HEK293 (cell line): Measurements from ENCODE around the gene DR1.
A peak's percentile ranks its signal among the peaks of the same experiment; 100 is the strongest.

Source experiments
- ELK4 ChIP-seq: IDR thresholded peaks from 2 replicates; pipeline ENCODE4 v1.6.1; 2011; ENCODE audit warnings: mild to moderate bottlenecking, low read depth, low read length, borderline replicate concordance
- MEIS1 ChIP-seq: sonication (generic); formaldehyde crosslinking; IDR thresholded peaks from 2 replicates; pipeline ENCODE4 v1.8.1; 2022; ENCODE audit warnings: missing genetic modification reagents, mild to moderate bottlenecking, borderline replicate concordance
- PRDM6 ChIP-seq: fragments of 450-650 bp; formaldehyde crosslinking; IDR thresholded peaks from 2 replicates; pipeline ENCODE4 v1.5.1; 2017; ENCODE audit warnings: missing biosample characterization, missing genetic modification characterization
- RBAK ChIP-seq: fragments of 450-650 bp; formaldehyde crosslinking; IDR thresholded peaks from 2 replicates; pipeline ENCODE4 v1.5.1; 2016; ENCODE audit warnings: missing biosample characterization, missing genetic modification characterization
- REST ChIP-seq: fragments of 450-650 bp; formaldehyde crosslinking; IDR thresholded peaks from 2 replicates; pipeline ENCODE4 v1.5.1; 2016; ENCODE audit warnings: missing biosample characterization, missing genetic modification characterization
- SALL2 ChIP-seq: fragments of 450-650 bp; formaldehyde crosslinking; IDR thresholded peaks from 2 replicates; pipeline ENCODE4 v1.5.0; 2017; ENCODE audit warnings: missing biosample characterization, mild to moderate bottlenecking, missing genetic modification characterization, borderline replicate concordance
- SCRT2 ChIP-seq: fragments of 450-650 bp; formaldehyde crosslinking; IDR thresholded peaks from 2 replicates; pipeline ENCODE4 v1.5.1; 2016; ENCODE audit warnings: missing biosample characterization, missing genetic modification characterization
- YY2 ChIP-seq: fragments of 450-650 bp; formaldehyde crosslinking; IDR thresholded peaks from 2 replicates; pipeline ENCODE4 v1.5.1; 2016; ENCODE audit warnings: missing biosample characterization, missing genetic modification characterization
- ZFP41 ChIP-seq: fragments of 450-650 bp; formaldehyde crosslinking; IDR thresholded peaks from 2 replicates; pipeline ENCODE4 v1.5.1; 2016; ENCODE audit warnings: missing biosample characterization, missing genetic modification characterization, borderline replicate concordance
- ZNF121 ChIP-seq: fragments of 450-650 bp; formaldehyde crosslinking; IDR thresholded peaks from 2 replicates; pipeline ENCODE4 v1.5.1; 2016; ENCODE audit warnings: missing biosample characterization, missing genetic modification characterization
- ZNF202 ChIP-seq: fragments of 450-650 bp; formaldehyde crosslinking; IDR thresholded peaks from 2 replicates; pipeline ENCODE4 v1.5.1; 2016; ENCODE audit warnings: missing biosample characterization, missing genetic modification characterization, borderline replicate concordance
- ZNF311 ChIP-seq: fragments of 450-650 bp; formaldehyde crosslinking; IDR thresholded peaks from 2 replicates; pipeline ENCODE4 v1.5.1; 2017; ENCODE audit warnings: missing biosample characterization, missing genetic modification characterization, borderline replicate concordance
- ZNF423 ChIP-seq: fragments of 450-650 bp; formaldehyde crosslinking; IDR thresholded peaks from 2 replicates; pipeline ENCODE4 v1.5.1; 2016; ENCODE audit warnings: missing biosample characterization, missing genetic modification characterization
- ZNF433 ChIP-seq: fragments of 450-650 bp; formaldehyde crosslinking; IDR thresholded peaks from 2 replicates; pipeline ENCODE4 v1.5.1; 2016; ENCODE audit warnings: missing biosample characterization, missing genetic modification characterization, low read depth
- ZNF473 ChIP-seq: fragments of 450-650 bp; formaldehyde crosslinking; IDR thresholded peaks from 2 replicates; pipeline ENCODE4 v1.5.1; 2017; ENCODE audit warnings: missing biosample characterization, missing genetic modification characterization
- ZNF514 ChIP-seq: fragments of 450-650 bp; formaldehyde crosslinking; IDR thresholded peaks from 2 replicates; pipeline ENCODE4 v1.5.1; 2016; ENCODE audit warnings: missing biosample characterization, missing genetic modification characterization
- ZNF530 ChIP-seq: fragments of 450-650 bp; formaldehyde crosslinking; IDR thresholded peaks from 2 replicates; pipeline ENCODE4 v1.5.1; 2016; ENCODE audit warnings: low read depth, missing biosample characterization, missing genetic modification characterization
- ZNF548 ChIP-seq: fragments of 450-650 bp; formaldehyde crosslinking; IDR thresholded peaks from 2 replicates; pipeline ENCODE4 v1.5.1; 2016; ENCODE audit warnings: missing biosample characterization, missing genetic modification characterization
- ZNF624 ChIP-seq: fragments of 450-650 bp; formaldehyde crosslinking; IDR thresholded peaks from 2 replicates; pipeline ENCODE4 v1.5.1; 2017; ENCODE audit warnings: missing biosample characterization, missing genetic modification characterization
- ZNF626 ChIP-seq: fragments of 450-650 bp; sonication (Bioruptor Pico); formaldehyde crosslinking; IDR thresholded peaks from 2 replicates; pipeline ENCODE4 v1.5.1; 2018; ENCODE audit warnings: missing biosample characterization, missing genetic modification characterization, inconsistent platforms
- ZNF785 ChIP-seq: fragments of 450-650 bp; formaldehyde crosslinking; IDR thresholded peaks from 2 replicates; pipeline ENCODE4 v1.5.1; 2016; ENCODE audit warnings: missing biosample characterization, missing genetic modification characterization
- TF ChIP-seq, protein P1 (sequence below): fragments of 450-650 bp; formaldehyde crosslinking; conservative IDR thresholded peaks from 2 replicates; pipeline ENCODE4 v1.5.1; 2016; ENCODE audit warnings: low read depth, missing biosample characterization, missing genetic modification characterization
- TF ChIP-seq, protein P2 (sequence below): fragments of 450-650 bp; formaldehyde crosslinking; IDR thresholded peaks from 2 replicates; pipeline ENCODE4 v1.5.1; 2016; ENCODE audit warnings: missing biosample characterization, missing genetic modification characterization

Gene DR1

GRCh38 chr1:93345633-93346420 lies at the start of gene DR1 (continued):
- TF ChIP-seq MEIS1 (CRISPR knock-in tag) = no peak
- no peak for TF ChIP-seq ZFP41 (tag by site-specific recombination)
- no peak for TF ChIP-seq REST (tag by site-specific recombination)
- TF ChIP-seq SCRT2 (tag by site-specific recombination) = no peak; the same call in 1 of the 2 replicates
- TF ChIP-seq RBAK (tag by site-specific recombination) = no peak
- peak; percentile 53; the same call in 1 of the 2 replicates for TF ChIP-seq YY2 (tag by site-specific recombination)
- TF ChIP-seq ZNF121 = no peak
- TF ChIP-seq ELK4 = peak; percentile 76
- TF ChIP-seq PRDM6 (tag by site-specific recombination) = no peak
- no peak for TF ChIP-seq ZNF514
- no peak for TF ChIP-seq ZNF202 (tag by site-specific recombination)
- TF ChIP-seq, protein P1, sequence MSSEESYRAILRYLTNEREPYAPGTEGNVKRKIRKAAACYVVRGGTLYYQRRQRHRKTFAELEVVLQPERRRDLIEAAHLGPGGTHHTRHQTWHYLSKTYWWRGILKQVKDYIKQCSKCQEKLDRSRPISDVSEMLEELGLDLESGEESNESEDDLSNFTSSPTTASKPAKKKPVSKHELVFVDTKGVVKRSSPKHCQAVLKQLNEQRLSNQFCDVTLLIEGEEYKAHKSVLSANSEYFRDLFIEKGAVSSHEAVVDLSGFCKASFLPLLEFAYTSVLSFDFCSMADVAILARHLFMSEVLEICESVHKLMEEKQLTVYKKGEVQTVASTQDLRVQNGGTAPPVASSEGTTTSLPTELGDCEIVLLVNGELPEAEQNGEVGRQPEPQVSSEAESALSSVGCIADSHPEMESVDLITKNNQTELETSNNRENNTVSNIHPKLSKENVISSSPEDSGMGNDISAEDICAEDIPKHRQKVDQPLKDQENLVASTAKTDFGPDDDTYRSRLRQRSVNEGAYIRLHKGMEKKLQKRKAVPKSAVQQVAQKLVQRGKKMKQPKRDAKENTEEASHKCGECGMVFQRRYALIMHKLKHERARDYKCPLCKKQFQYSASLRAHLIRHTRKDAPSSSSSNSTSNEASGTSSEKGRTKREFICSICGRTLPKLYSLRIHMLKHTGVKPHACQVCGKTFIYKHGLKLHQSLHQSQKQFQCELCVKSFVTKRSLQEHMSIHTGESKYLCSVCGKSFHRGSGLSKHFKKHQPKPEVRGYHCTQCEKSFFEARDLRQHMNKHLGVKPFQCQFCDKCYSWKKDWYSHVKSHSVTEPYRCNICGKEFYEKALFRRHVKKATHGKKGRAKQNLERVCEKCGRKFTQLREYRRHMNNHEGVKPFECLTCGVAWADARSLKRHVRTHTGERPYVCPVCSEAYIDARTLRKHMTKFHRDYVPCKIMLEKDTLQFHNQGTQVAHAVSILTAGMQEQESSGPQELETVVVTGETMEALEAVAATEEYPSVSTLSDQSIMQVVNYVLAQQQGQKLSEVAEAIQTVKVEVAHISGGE (tag by site-specific recombination) = peak; percentile 98
- TF ChIP-seq, protein P2, sequence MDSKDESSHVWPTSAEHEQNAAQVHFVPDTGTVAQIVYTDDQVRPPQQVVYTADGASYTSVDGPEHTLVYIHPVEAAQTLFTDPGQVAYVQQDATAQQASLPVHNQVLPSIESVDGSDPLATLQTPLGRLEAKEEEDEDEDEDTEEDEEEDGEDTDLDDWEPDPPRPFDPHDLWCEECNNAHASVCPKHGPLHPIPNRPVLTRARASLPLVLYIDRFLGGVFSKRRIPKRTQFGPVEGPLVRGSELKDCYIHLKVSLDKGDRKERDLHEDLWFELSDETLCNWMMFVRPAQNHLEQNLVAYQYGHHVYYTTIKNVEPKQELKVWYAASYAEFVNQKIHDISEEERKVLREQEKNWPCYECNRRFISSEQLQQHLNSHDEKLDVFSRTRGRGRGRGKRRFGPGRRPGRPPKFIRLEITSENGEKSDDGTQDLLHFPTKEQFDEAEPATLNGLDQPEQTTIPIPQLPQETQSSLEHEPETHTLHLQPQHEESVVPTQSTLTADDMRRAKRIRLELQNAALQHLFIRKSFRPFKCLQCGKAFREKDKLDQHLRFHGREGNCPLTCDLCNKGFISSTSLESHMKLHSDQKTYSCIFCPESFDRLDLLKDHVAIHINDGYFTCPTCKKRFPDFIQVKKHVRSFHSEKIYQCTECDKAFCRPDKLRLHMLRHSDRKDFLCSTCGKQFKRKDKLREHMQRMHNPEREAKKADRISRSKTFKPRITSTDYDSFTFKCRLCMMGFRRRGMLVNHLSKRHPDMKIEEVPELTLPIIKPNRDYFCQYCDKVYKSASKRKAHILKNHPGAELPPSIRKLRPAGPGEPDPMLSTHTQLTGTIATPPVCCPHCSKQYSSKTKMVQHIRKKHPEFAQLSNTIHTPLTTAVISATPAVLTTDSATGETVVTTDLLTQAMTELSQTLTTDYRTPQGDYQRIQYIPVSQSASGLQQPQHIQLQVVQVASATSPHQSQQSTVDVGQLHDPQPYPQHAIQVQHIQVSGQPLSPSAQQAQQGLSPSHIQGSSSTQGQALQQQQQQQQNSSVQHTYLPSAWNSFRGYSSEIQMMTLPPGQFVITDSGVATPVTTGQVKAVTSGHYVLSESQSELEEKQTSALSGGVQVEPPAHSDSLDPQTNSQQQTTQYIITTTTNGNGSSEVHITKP = peak; percentile 90
- TF ChIP-seq SALL2 = no peak
- TF ChIP-seq ZNF423 (tag by site-specific recombination) = no peak; the same call in 1 of the 2 replicates
- no peak for TF ChIP-seq ZNF530 (tag by site-specific recombination)
- no peak for TF ChIP-seq ZNF626 (tag by site-specific recombination)
- TF ChIP-seq ZNF311 (tag by site-specific recombination) = no peak
- TF ChIP-seq ZNF785 (tag by site-specific recombination) = no peak
- no peak for TF ChIP-seq ZNF433 (tag by site-specific recombination)
- TF ChIP-seq ZNF548 = no peak
- no peak for TF ChIP-seq ZNF624
- TF ChIP-seq ZNF473 = no peak
